Neural cell (in vitro differentiated cells): Measurements from ENCODE around the gene TEKT5. TPM values are rescaled to one million over a fixed set of nuclear protein-coding genes. Genes with fewer than 3 reads are reported as not detected.
"Not testable (repeated sequence)": the region's sequence is repeated elsewhere in the genome, so short reads cannot be mapped to it uniquely, and the experiment has no call there.

Source experiments
- H2AFZ ChIP-seq: fragments of 200-600, 300-800 bp; sonication (generic), shearing (Covaris generic); 2 replicates; pipeline ENCODE4 v1.6.0; 2014; ENCODE audit warnings: low read depth, mild to moderate bottlenecking, antibody characterized with exemption, low read length, moderate library complexity
- H3F3A ChIP-seq: fragments of 200-600 bp; shearing (Covaris generic); 2 replicates; pipeline ENCODE4 v1.6.1; 2016; ENCODE audit warnings: mild to moderate bottlenecking, moderate library complexity, mixed read lengths, antibody characterized with exemption, low read length; ENCODE audit not compliant: insufficient read depth, poor library complexity, severe bottlenecking
- H3K27ac ChIP-seq: fragments of 200-600, 300-800 bp; sonication (generic), shearing (Covaris generic); 2 replicates; pipeline ENCODE4 v1.5.1; 2014; ENCODE audit warnings: mild to moderate bottlenecking, low read length, moderate library complexity
- H3K27me3 ChIP-seq: fragments of 300-800, 200-600 bp; sonication (generic), shearing (Covaris generic); 2 replicates; pipeline ENCODE4 v1.6.0; 2014; ENCODE audit warnings: mild to moderate bottlenecking, low read depth, low read length, moderate library complexity; ENCODE audit not compliant: insufficient read depth
- H3K36me3 ChIP-seq: fragments of 300-800, 200-600 bp; sonication (generic), shearing (Covaris generic); 2 replicates; pipeline ENCODE4 v1.5.1; 2014; ENCODE audit warnings: mild to moderate bottlenecking, antibody characterized with exemption, low read length, moderate library complexity; ENCODE audit not compliant: insufficient read depth
- H3K4me2 ChIP-seq: fragments of 300-800, 200-600 bp; sonication (generic), shearing (Covaris generic); 2 replicates; pipeline ENCODE4 v1.6.0; 2014; ENCODE audit warnings: mild to moderate bottlenecking, low read length
- H3K4me3 ChIP-seq: fragments of 300-800, 200-600 bp; sonication (generic), shearing (Covaris generic); 2 replicates; pipeline ENCODE4 v1.5.1; 2014; ENCODE audit warnings: mild to moderate bottlenecking, low read length, moderate library complexity
- H3K79me2 ChIP-seq: fragments of 200-600 bp; shearing (Covaris generic); replicated peaks from 2 replicates; pipeline ENCODE4 v1.6.0; 2014; ENCODE audit warnings: mild to moderate bottlenecking, low read length, moderate library complexity; ENCODE audit not compliant: insufficient read depth
- H3K9ac ChIP-seq: fragments of 300-800, 200-600 bp; sonication (generic), shearing (Covaris generic); 2 replicates; pipeline ENCODE4 v1.6.1; 2016; ENCODE audit warnings: mild to moderate bottlenecking, low read length, mixed read lengths
- H3K9me2 ChIP-seq: fragments of 200-600 bp; shearing (Covaris generic); 2 replicates; pipeline ENCODE4 v1.6.1; 2016; ENCODE audit warnings: mild to moderate bottlenecking, low read length, mixed read lengths; ENCODE audit not compliant: insufficient read depth
- H3K9me3 ChIP-seq: fragments of 200-600, 300-800 bp; sonication (generic), shearing (Covaris generic); 2 replicates; pipeline ENCODE4 v1.6.1; 2016; ENCODE audit warnings: mild to moderate bottlenecking, mixed run types, low read length, moderate library complexity, mixed read lengths
- H4K20me1 ChIP-seq: fragments of 200-600 bp; shearing (Covaris generic); 2 replicates; pipeline ENCODE4 v1.6.1; 2016; ENCODE audit warnings: mild to moderate bottlenecking, mixed run types; ENCODE audit not compliant: insufficient read depth
- CTCF ChIP-seq: fragments of 450-650 bp; IDR thresholded peaks from 2 replicates; pipeline ENCODE4 v1.5.1; 2014; ENCODE audit warnings: antibody characterized with exemption, mild to moderate bottlenecking, moderate library complexity; ENCODE audit not compliant: poor library complexity, severe bottlenecking
- EP300 ChIP-seq: fragments of 450-650 bp; conservative IDR thresholded peaks from 2 replicates; pipeline ENCODE4 v1.6.1; 2014; ENCODE audit warnings: antibody characterized with exemption, mild to moderate bottlenecking, moderate library complexity; ENCODE audit not compliant: poor library complexity, severe bottlenecking
- EZH2 ChIP-seq: fragments of 200-600, 300-800 bp; shearing (Covaris generic), sonication (generic); IDR thresholded peaks from 2 replicates; pipeline ENCODE4 v1.6.1; 2014; ENCODE audit warnings: antibody characterized with exemption, low read length, borderline replicate concordance, mild to moderate bottlenecking; ENCODE audit not compliant: insufficient read depth, poor library complexity, severe bottlenecking
- MXI1 ChIP-seq: fragments of 450-650 bp; conservative IDR thresholded peaks from 2 replicates; pipeline ENCODE4 v1.6.1; 2014; ENCODE audit warnings: antibody characterized with exemption, mild to moderate bottlenecking; ENCODE audit not compliant: poor library complexity, severe bottlenecking
- POLR2AphosphoS5 ChIP-seq: IDR thresholded peaks from 2 replicates; pipeline ENCODE4 v1.6.1; 2012
- RAD21 ChIP-seq: fragments of 450-650 bp; conservative IDR thresholded peaks from 2 replicates; pipeline ENCODE4 v1.6.1; 2014; ENCODE audit warnings: antibody characterized with exemption, mild to moderate bottlenecking, moderate library complexity
- SMC3 ChIP-seq: fragments of 450-650 bp; conservative IDR thresholded peaks from 2 replicates; pipeline ENCODE4 v1.6.1; 2014; ENCODE audit warnings: antibody characterized with exemption, mild to moderate bottlenecking, moderate library complexity; ENCODE audit not compliant: poor library complexity
- TAF1 ChIP-seq: IDR thresholded peaks from 2 replicates; pipeline ENCODE4 v1.6.1; 2012; ENCODE audit warnings: low read depth
- polyA plus RNA-seq: library from polyadenylated mRNA; depleted of rRNA; stranded (reverse); fragments of >200 nt; gene quantifications from 2 replicates; pipeline ENCODE4 v1.2.3, GENCODE V29; 2014
- TF ChIP-seq, protein P1 (sequence below): IDR thresholded peaks from 2 replicates; pipeline ENCODE4 v1.6.1; 2012; ENCODE audit warnings: borderline replicate concordance

Gene TEKT5
- polyA plus RNA-seq, 1 donor from 2014 or later: not detected

DNA sequence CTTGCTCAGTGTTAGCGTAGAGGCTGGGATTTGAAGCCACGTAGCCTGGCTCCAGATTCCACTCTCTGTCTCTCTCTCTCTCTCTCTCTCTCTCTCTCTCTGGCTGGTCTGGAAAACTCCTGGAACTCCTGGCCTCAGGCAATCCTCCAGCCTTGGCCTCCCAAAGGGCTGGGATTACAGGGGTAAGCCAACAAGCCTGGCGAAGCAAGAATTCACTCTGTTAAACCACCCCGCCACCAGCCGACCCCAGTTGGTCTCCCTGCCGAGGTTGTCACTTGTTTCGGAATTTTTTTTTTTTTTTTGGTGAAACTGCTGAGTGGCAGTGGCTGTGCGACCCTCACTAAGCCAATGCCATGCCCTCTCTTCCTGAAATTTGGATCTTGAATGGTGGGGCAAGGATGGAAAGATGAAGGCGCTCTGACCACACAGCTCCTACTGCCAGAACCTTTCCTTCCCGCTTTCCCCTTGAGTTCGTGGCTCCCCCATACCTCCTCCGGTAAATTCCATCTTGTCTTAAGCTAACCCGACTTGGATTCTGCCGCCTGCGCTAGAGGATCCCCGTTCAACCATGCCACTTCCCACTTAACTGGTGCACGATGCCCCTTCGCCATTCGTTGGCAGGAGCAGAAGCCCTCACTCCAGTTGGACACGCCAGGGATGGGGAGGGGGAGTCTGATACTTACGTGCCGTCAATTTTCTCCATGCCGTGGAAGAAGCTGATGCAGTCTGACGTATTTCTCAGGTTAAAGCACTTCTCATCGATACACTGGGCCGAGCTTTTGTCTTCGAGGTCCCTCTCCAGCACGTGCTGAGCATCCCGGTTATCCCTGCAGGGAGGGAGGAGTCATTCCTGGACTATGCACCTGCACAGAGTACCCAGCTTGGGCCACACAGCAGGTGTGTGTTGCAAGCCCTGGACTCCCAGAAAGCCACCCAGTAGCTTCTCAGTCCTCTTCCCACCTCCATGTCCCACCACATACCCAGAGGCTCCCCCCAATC, 13.1 kb downstream of the TEKT5 start:
- Histone ChIP-seq H3K4me3 (no peak overlapping the region), H3K36me3 (no peaks in the 10 kb centered on the region), H3K9me3 (no peaks in the 10 kb centered on the region), H3K27me3 (no peaks in the 10 kb centered on the region), H3K9me2 (no peaks in the 10 kb centered on the region), H3K27ac (no peak overlapping the region), H3K4me2 (no peak overlapping the region), H4K20me1 (no peaks in the 10 kb centered on the region), H3F3A (no peaks in the 10 kb centered on the region), H2AFZ (no peak overlapping the region), H3K9ac (no peak overlapping the region), H3K79me2 (no peaks in the 10 kb centered on the region)
- TF ChIP-seq SMC3 (no peak), MXI1 (no peak), POLR2AphosphoS5 (no peak), EP300 (no peak), CTCF (no peak), RAD21 (no peak), TAF1 (no peak), EZH2 (no peak)
- TF ChIP-seq, protein P1, sequence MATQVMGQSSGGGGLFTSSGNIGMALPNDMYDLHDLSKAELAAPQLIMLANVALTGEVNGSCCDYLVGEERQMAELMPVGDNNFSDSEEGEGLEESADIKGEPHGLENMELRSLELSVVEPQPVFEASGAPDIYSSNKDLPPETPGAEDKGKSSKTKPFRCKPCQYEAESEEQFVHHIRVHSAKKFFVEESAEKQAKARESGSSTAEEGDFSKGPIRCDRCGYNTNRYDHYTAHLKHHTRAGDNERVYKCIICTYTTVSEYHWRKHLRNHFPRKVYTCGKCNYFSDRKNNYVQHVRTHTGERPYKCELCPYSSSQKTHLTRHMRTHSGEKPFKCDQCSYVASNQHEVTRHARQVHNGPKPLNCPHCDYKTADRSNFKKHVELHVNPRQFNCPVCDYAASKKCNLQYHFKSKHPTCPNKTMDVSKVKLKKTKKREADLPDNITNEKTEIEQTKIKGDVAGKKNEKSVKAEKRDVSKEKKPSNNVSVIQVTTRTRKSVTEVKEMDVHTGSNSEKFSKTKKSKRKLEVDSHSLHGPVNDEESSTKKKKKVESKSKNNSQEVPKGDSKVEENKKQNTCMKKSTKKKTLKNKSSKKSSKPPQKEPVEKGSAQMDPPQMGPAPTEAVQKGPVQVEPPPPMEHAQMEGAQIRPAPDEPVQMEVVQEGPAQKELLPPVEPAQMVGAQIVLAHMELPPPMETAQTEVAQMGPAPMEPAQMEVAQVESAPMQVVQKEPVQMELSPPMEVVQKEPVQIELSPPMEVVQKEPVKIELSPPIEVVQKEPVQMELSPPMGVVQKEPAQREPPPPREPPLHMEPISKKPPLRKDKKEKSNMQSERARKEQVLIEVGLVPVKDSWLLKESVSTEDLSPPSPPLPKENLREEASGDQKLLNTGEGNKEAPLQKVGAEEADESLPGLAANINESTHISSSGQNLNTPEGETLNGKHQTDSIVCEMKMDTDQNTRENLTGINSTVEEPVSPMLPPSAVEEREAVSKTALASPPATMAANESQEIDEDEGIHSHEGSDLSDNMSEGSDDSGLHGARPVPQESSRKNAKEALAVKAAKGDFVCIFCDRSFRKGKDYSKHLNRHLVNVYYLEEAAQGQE: no peak

DNA sequence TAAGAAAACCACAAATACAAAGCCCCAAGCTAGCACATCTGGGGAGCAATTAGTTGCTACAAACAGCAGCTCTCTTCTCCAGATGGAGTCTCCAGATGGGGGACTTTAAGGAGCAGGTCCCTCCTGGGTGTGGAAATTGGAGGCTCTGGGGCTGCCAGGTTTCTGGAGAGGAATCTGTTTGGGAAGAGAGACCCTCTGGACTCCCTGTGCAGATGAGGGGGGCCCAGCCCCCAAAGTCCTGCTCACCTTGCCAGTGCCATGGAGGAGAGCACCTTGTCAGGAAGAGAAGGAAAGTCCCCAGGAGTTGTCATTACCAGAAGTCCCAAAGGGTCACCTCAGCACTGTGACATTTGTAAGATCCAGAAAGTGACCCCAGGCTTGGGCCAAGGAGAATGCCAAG, 14.8 kb downstream of the TEKT5 start:
- TF ChIP-seq, protein P1: no peak
- TF ChIP-seq MXI1 (no peak), TAF1 (no peak), RAD21 (no peak), POLR2AphosphoS5 (no peak), EZH2 (no peak), SMC3 (no peak), CTCF (no peak), EP300 (no peak)
- H2AFZ ChIP-seq: no peak overlapping the region
- no peak overlapping the region for H3K9ac ChIP-seq
- H3K9me3 ChIP-seq: no peaks in the 10 kb centered on the region
- H3K4me2 ChIP-seq: no peak overlapping the region
- no peaks in the 10 kb centered on the region for H3F3A ChIP-seq
- no peak overlapping the region for H3K4me3 ChIP-seq
- H3K27me3 ChIP-seq: no peaks in the 10 kb centered on the region
- H4K20me1 ChIP-seq: no peaks in the 10 kb centered on the region
- no peaks in the 10 kb centered on the region for H3K79me2 ChIP-seq
- H3K27ac ChIP-seq: no peak overlapping the region
- no peaks in the 10 kb centered on the region for H3K36me3 ChIP-seq
- no peaks in the 10 kb centered on the region for H3K9me2 ChIP-seq

- H2AFZ ChIP-seq, H3K9me2 ChIP-seq, H3K36me3 ChIP-seq, H3K27ac ChIP-seq, H4K20me1 ChIP-seq, H3K4me3 ChIP-seq, H3K27me3 ChIP-seq, H3K4me2 ChIP-seq, H3K9ac ChIP-seq, H3K9me3 ChIP-seq, H3K79me2 ChIP-seq, H3F3A ChIP-seq: not testable (repeated sequence)
These were observed 15.3 kb downstream of the TEKT5 start for GRCh38 chr16:10679441-10679840.
